ENCODE data around the gene GSTA1.

- TF ChIP-seq EZH2 (IDR thresholded peaks at IDR 0.05) = no peak
- TF ChIP-seq POLR2AphosphoS5 (IDR thresholded peaks at IDR 0.05; ENCODE audit: borderline replicate concordance, low read depth, low read length) = no peak
These were observed 17.2 kb downstream of the GSTA1 start for GRCh38 chr6:52786249-52786956.
